Peyer's patch (tissue), 4 donors: ENCODE results near the gene TPRG1L. TPM values are rescaled to one million over a fixed set of nuclear protein-coding genes. Genes with fewer than 3 reads are reported as not detected.

Source experiments
- DNase-seq, 3 donors: peaks; one replicate each; pipeline ENCODE4 v3.0.0-alpha.2; 2017 to 2019
- H3K27ac ChIP-seq, 4 donors: fragments of 200-600 bp; sonication (generic); one replicate each; pipeline ENCODE4 v1.5.1; 2016 to 2019
- H3K27me3 ChIP-seq, 2 donors: fragments of 200-600 bp; sonication (generic); one replicate each; pipeline ENCODE4 v1.5.1; 2019
- H3K36me3 ChIP-seq, 3 donors: fragments of 200-600 bp; sonication (generic); one replicate each; pipeline ENCODE4 v1.5.1; 2016 to 2019
- H3K4me1 ChIP-seq, 4 donors: fragments of 200-600 bp; sonication (generic); one replicate each; pipeline ENCODE4 v1.5.1; 2016 to 2019
- H3K4me3 ChIP-seq, 4 donors: fragments of 200-600 bp; sonication (generic); 1 replicate in 3 of 4; 2 replicates in 1 of 4; pipeline ENCODE4 v1.5.1; 2016 to 2019; ENCODE audit warnings: mild to moderate bottlenecking in 1 of 4
- H3K9me3 ChIP-seq, 4 donors: fragments of 200-600 bp; sonication (generic); one replicate each; pipeline ENCODE4 v1.5.1; 2016 to 2019; ENCODE audit warnings: mild to moderate bottlenecking in 1 of 4
- POLR2A ChIP-seq, 2 donors: fragments of 450-650 bp; IDR thresholded peaks; one replicate each; pipeline ENCODE4 v1.5.1; 2017; ENCODE audit warnings: antibody characterized with exemption in 2 of 2, mild to moderate bottlenecking in 2 of 2, moderate library complexity in 2 of 2
- total RNA-seq, 4 donors: library from RNA; depleted of rRNA; stranded (reverse); fragments of >200 nt; gene quantifications; one replicate each; pipeline ENCODE4 v1.1.0, GENCODE V29; 2016
- TF ChIP-seq, protein P1 (sequence below), 6 experiments: fragments of 450-650 bp in 4 of 6; fragments of 200-600 bp in 2 of 6; sonication (generic) in 1 of 6; IDR thresholded peaks; one replicate each; pipeline ENCODE4 v1.5.1; 2017 to 2019; ENCODE audit warnings: antibody characterized with exemption in 6 of 6, mild to moderate bottlenecking in 3 of 6, moderate library complexity in 1 of 6

The TPRG1L gene
- total RNA-seq, 4 donors from 2014 or later, result 16.5 to 93.9 (median 71.3) TPM

DNA sequence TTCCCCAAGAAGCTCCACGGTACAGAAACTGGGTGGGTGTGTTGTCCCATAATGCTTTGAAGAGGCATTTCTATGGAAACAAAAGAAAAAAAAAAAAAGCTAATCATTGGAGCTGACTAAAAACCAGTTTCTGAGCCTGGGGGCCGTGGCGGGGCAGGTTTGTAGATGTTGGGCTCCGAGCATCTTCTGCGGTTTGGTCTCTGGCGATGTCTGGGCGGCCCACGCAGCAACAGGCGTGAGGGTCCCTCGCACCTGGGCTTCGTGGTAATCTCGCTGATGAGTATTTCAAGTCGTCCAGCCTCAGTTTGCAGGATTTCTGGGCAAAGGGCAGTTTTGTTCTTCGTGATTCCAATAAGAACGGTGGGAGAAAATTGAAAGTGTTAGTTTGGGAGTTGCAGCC, 34.3 kb downstream of the TPRG1L start:
- Histone ChIP-seq H3K27ac (no peak overlapping the region), H3K4me1 (peaks cover 0 to 1% (median 0%) of the 10 kb centered on the region in 4 donors), H3K4me3 (no peak overlapping the region), H3K36me3 (no peaks in the 10 kb centered on the region), H3K9me3 (no peaks in the 10 kb centered on the region), H3K27me3 (peaks cover 0 to 1% of the 10 kb centered on the region in 2 donors)
- no peak for TF ChIP-seq POLR2A (IDR thresholded peaks at IDR 0.05)
- TF ChIP-seq, protein P1, sequence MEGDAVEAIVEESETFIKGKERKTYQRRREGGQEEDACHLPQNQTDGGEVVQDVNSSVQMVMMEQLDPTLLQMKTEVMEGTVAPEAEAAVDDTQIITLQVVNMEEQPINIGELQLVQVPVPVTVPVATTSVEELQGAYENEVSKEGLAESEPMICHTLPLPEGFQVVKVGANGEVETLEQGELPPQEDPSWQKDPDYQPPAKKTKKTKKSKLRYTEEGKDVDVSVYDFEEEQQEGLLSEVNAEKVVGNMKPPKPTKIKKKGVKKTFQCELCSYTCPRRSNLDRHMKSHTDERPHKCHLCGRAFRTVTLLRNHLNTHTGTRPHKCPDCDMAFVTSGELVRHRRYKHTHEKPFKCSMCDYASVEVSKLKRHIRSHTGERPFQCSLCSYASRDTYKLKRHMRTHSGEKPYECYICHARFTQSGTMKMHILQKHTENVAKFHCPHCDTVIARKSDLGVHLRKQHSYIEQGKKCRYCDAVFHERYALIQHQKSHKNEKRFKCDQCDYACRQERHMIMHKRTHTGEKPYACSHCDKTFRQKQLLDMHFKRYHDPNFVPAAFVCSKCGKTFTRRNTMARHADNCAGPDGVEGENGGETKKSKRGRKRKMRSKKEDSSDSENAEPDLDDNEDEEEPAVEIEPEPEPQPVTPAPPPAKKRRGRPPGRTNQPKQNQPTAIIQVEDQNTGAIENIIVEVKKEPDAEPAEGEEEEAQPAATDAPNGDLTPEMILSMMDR (IDR thresholded peaks at IDR 0.05), result no peak
- DNase-seq, result peak in 1 of 3 donors; percentile 23

DNA sequence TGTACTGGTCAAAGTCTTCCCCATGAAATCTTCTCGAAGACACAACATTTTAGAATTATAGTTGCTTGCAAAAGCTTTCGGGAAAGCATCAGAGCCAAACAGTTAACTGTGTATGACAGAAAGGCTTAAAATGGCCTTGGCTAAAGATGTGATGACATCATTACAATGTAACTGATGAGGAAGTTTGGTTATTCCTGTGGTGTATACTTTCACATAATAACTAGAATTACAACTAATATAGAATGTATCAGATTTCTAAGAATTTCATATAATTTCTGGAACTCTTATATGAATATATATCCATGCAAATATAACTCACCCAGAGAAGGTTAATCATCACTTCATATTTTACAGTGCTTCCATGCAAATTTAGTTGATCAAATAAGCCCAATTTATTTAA, 35.9 kb downstream of the TPRG1L start:
- Histone ChIP-seq H3K27ac (no peak overlapping the region), H3K4me3 (no peak overlapping the region), H3K4me1 (peaks cover 0 to 7% (median 0%) of the 10 kb centered on the region in 4 donors), H3K9me3 (no peaks in the 10 kb centered on the region), H3K27me3 (no peaks in the 10 kb centered on the region), H3K36me3 (no peaks in the 10 kb centered on the region)
- no peak for DNase-seq
- TF ChIP-seq POLR2A (IDR thresholded peaks at IDR 0.05), result no peak
- TF ChIP-seq, protein P1 (IDR thresholded peaks at IDR 0.05), result no peak

DNA sequence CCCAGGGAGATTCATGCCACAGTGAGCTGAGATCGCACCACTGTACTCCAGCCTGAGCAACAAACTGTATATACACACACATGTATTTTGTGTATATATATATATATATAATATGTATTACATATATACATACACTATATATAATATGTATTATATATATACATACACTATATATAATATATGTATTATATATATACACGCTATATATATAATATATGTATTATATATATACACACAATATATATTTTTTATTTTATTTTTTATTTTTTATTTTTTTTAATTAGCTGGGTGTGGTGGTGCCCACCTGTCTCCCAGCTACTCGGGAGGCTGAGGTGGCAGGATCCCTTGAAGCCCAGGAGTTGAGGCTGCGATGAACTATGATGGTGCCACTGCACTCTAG, 36.8 kb downstream of the TPRG1L start:
- no peak overlapping the region for H3K27ac ChIP-seq
- no peaks in the 10 kb centered on the region for H3K36me3 ChIP-seq
- H3K9me3 ChIP-seq, result no peaks in the 10 kb centered on the region
- peaks cover 0 to 11% (median 1%) of the 10 kb centered on the region in 4 donors for H3K4me1 ChIP-seq
- TF ChIP-seq, protein P1 (IDR thresholded peaks at IDR 0.05), result no peak
- no peaks in the 10 kb centered on the region for H3K27me3 ChIP-seq
- no peak for DNase-seq
- no peak overlapping the region for H3K4me3 ChIP-seq

GRCh38 chr1:3662080-3662671, 37.4 kb downstream of the TPRG1L start:
- H3K36me3 ChIP-seq, result no peaks in the 10 kb centered on the region
- peak in 1 of 3 donors; percentile 14 for DNase-seq
- H3K27ac ChIP-seq, result no peak overlapping the region
- peaks cover 0 to 16% (median 4%) of the 10 kb centered on the region in 4 donors for H3K4me1 ChIP-seq
- H3K9me3 ChIP-seq, result no peaks in the 10 kb centered on the region
- TF ChIP-seq, protein P1 (IDR thresholded peaks at IDR 0.05), result no peak
- no peak for TF ChIP-seq POLR2A (IDR thresholded peaks at IDR 0.05)
- no peaks in the 10 kb centered on the region for H3K27me3 ChIP-seq
- no peak overlapping the region for H3K4me3 ChIP-seq

DNA sequence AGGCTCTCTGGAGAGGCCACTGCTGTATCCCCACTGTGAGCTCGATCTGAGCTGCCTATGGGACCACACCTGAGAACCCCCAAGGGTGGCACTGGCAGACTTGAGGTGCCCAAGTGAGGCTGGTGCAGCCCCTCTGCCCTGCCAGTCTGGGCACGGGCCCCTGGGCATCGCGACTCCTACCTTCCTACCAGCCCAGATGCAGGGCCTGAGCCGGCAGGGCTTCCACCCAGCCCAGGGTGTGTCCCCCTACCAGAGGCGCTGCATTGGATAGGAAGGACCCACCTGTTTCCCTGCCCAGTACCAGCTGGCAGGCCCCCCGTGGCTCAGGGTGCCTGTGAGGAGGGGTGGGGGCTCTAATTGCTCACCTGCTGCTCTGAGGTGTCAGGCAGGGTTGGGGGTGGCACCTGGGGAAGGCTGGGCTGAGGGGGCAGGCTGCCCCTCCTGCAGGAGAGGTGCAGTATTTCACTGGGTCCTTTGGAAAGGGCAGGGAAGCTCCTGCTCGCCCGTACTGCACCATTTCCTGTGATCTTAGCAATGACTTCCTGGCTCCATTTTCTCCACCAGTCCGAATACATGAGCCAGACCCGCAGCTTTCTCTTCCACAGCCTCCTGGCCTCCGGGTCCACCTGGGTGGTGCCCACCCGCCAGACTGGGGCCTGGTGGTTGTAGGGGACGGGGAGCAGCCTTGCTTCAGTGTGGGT, 39.3 kb downstream of the TPRG1L start:
- Histone ChIP-seq H3K27ac (peak overlapping the region in 2 of 4 donors; percentile 1 to 73), H3K4me3 (no peak overlapping the region), H3K4me1 (peaks cover 0 to 23% (median 10%) of the 10 kb centered on the region in 4 donors), H3K36me3 (no peaks in the 10 kb centered on the region), H3K27me3 (no peaks in the 10 kb centered on the region), H3K9me3 (no peaks in the 10 kb centered on the region)
- DNase-seq, result peak in 1 of 3 donors; percentile 38
- TF ChIP-seq, protein P1 (IDR thresholded peaks at IDR 0.05), result no peak
- TF ChIP-seq POLR2A (IDR thresholded peaks at IDR 0.05), result no peak
